Measurements from ENCODE around the gene TLL1.

TLL1 gene

DNA sequence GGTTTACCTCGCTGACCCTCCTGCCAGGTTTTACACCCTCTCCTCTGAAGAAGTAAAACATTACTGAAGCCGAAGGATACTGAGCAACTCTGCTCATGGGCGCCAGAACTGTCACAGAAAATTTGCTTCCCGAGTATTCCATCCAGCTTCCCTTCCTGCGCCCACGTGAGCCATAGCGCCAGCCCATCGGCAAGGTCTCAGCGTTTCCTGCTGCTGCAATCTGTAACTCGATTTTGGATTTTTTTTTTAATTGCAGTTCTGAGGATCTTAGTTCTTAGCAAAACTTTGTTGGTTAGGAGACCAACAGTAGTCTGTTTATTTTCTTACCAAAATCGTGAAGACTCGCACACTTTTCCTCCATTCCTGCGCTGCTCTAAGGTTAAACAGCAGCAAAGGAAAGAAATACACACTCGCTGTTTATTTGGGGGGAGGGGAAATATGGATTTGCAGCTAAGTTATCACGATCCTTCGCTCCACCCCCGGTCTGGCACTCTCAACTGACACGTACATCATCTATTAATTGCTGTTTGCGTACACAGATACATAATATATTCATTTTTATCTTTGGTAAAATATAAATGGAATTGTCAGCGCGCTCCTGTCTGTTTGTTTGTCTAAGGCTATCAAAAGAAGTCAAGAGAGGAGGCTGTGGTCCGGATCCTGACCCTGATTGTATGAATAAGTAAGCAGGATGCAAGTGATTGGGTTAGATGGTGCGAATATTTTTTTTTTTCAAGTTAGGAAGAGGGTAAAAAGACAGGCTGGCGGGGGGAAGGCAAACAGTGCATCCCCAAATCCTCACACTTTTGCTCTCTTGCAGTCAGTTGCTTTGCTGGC, at the start of gene TLL1:
TSS of gene TLL1 (plus strand) at position 777 of the 837 bp plus-strand sequence. CDS start 668 bp downstream, outside the sequence.
- no peak for DNase-seq (ENCODE audit: low read depth)

DNA sequence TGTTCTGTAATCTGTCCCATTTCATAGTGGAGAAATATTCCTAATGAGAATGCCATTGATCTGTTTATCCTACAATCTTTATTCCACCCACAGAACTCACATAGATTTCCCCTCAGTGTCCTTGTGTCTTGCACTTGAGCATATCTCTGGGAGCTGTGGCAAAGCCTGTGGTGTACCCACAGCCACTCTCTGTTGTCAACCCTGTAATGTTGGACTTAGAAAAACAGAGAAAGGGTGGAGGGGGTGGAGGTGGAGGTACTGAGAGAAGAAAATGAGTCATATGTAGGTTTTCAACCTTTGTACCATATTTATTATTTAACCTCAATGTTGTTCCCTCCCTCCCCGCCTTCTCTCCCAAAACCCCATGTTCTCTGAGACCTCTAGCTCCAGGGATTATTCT, 46.9 kb upstream of the TLL1 start:
- no peak for DNase-seq (ENCODE audit: low read depth)

DNA sequence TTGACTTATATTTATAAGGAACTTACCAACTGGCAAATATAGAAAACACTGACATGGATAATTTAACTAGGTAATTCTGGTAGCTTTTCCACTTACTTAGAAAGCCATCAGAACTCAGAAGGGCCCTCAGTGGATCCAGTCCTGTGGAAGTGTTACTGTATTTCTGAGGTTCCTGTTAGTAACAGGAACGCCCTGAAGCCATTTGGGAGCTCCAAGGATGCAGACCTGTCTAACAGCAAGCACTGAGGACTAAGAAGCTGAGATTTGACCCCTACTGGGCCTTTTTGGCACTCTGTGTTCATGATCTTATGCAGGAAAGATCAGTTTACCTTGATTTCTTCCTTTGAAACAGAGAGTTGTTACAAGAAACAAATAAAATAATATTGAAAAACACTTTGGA, 46.0 kb upstream of the TLL1 start:
- DNase-seq (ENCODE audit: low read depth) = no peak

DNA sequence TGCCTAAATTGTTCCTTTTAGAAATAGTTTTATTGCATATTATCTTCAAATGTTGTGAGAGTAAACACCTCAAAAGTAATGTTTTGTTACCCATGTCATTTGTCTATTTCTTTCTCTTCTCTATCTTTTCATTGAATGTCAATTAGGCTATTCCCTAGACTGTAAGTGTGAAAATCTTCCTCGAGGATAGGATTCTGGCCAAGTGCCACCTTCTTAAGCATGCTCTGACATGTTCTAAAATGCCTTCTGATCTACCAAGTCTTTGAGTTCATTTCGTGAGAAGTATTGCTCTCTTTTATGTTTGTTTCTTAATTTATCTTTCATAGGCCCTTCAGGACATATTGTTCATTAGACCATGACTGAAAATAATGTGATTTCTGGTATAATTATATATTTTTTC, 44.1 kb upstream of the TLL1 start:
- DNase-seq (ENCODE audit: low read depth) = no peak

DNA sequence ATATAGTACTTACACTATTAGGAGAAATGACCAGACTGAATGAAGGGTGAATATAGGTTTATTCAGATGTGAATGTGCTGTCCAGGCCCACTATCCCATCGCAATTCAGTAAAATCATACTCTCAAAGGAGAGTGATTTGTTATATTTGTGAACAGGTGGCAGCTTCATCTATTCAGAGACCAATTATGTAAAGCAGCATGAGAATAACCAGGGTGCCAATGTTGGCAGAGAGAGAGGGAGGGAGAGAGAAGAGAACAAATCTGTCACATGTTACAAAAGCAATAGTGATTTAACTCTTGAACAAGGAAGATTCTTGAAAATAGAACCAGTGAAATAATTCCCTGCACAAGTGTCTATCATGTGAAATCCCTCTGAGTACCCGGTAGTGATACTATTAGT, 38.9 kb upstream of the TLL1 start:
- DNase-seq (ENCODE audit: low read depth) = no peak

DNA sequence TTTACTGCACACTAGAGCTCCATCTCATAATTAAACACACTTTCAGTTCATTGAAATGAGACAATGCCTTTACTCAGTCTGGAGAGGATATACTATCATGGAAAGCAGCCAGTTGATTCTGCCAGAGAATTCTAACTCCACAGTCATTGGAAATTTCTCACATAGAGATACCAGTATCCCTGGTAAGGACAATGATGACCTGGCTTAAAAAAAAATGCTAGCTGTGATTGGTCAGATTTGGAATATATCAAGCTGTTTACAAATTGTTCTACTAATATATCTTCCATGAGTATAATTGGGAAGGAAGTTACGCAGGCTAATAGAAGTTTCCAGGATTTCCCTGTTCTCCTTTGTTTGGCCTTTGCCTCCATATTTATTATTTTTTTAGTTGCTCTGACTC, 34.5 kb upstream of the TLL1 start:
- DNase-seq (ENCODE audit: low read depth) = no peak

DNA sequence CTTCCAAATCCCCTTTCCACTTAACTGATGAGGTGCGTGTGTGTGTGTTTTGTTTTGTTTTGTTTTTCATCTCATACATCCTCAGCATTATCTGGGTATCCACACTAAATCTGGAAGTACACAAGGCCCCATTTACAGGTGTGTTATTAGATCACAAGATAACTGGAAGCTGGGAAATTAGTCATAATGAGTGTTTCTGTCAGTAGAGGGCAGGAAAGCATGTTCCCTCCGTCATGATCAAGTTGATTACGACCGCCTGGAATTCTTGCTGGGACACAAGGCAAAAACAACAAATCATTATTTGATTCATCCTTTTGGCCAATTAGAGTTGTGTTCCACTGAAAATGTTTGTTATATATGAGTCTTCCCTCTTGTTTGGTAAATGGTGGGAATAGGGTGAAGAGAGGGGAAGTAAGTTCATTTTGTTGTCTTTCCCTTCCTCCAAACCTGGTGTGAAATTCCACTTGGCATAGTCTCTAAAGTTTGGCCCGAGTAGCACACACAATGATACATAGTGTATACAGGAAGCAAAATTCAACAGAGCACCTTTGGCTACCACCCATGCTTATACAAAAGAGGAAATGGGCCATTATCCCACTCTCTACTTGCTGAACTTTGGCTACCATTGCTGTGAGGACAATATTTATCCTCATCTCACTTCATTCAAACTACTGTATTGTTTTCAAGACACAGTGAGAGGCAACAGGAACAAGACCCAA, 33.3 kb upstream of the TLL1 start:
- DNase-seq (ENCODE audit: low read depth) = no peak

DNA sequence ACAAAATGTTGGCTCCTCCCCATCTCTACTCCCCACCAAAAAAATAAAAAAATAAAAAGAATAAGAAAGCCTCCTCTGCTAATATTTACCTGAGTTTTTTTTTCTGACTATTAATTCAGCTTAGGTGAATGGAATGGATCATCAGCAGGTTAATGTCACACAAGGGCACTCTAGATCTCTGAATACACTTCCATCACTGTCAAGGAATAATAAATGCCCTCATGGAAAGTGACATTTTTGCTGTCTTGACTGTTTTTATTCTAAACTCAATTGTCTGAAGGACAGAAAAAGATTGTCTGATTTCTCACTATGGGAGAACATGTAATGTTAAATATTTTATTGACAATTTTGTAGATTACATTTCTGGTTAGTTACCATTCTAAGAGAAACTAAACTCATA, 30.4 kb upstream of the TLL1 start:
- no peak for DNase-seq (ENCODE audit: low read depth)

DNA sequence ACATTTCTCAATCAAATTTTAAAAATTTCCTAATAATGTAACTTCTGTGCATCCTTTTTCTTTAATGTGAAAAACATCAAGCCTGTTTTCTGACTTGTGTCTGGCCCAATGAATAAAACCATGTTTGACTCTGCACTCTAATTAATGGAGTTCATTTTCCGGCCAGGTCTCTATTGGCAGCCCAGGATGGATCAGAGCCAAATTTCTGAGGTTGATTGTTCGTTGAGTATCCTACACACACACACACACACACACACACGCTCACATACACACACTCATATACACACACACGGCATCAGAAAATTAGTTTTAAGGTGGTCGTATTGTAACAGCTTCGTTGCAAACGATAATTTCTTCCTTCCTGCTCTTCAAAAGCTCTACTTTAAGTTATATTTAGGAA, 28.9 kb upstream of the TLL1 start:
- no peak for DNase-seq (ENCODE audit: low read depth)

DNA sequence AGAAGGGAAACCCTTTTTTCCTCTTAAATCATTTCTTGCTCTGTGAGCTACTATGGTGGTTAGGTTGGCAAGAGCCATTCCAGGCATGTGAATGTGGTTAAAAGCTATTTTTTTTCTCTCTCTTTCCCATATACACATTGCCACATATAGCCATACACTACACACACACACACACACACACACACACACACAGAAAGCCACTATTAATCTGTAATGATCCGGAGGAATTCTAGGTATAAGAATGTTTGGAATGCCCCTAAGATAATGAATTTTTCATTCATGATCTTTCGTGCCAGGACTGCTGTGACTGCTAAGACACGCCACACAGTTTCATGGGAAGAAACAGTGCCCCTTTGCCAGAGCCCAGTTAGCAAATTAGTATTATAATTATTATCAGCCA, 21.8 kb upstream of the TLL1 start:
- DNase-seq (ENCODE audit: low read depth) = no peak

DNA sequence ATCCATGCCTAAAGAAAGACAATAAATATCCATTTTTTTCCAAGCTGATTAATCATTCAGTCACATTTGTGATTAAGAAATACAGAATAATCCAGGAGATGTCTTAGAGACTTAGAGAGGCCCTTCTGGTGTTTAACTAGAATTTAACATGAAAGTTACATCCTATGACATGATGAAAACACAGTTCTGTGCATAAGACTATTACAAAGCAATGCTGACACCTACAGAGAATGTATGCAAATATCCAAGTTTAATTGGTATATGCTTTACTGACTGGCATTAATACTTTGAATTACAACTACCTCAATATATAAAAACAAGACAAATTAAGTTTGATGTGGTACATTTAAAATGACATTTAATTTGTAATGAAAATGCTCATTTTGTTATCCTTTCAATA, 17.8 kb upstream of the TLL1 start:
- no peak for DNase-seq (ENCODE audit: low read depth)

DNA sequence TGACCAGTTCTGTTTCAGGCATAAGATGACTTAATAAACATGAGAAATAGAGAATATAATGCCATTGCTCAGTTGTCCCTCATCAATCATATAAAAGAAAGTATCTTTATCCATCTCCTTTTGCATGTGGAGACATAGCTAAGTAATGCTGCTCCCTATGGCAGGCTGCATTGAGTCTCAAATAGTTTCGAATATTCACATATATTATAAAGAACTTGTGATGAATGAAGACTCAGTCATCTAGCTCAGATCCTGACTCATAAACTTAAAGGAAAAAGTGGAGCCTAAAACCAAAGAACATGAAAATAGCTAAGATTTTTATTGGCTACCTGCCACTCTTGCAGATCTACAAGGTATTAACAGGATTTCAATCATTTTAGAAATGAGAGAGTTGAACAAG, 11.7 kb upstream of the TLL1 start:
- no peak for DNase-seq (ENCODE audit: low read depth)

DNA sequence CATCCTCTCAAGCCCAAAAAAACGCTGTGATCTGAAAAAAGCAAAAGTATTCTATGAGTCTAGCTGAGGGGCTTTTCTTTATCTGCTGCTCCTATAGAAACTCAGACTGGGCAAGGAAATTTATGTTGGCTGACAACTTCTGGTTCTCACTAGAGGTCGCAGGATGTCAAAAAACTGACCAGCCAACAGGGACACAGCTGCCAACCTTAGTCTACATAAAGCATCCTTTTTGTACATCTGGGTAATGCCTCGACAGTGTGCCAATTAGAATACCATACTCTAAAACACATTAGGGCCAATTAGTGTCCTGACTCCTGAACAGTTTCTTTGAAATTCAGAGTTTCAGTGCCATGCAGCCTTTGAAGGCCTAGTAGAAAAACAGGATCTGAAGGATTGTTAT, 8.8 kb upstream of the TLL1 start:
- DNase-seq (ENCODE audit: low read depth) = no peak

DNA sequence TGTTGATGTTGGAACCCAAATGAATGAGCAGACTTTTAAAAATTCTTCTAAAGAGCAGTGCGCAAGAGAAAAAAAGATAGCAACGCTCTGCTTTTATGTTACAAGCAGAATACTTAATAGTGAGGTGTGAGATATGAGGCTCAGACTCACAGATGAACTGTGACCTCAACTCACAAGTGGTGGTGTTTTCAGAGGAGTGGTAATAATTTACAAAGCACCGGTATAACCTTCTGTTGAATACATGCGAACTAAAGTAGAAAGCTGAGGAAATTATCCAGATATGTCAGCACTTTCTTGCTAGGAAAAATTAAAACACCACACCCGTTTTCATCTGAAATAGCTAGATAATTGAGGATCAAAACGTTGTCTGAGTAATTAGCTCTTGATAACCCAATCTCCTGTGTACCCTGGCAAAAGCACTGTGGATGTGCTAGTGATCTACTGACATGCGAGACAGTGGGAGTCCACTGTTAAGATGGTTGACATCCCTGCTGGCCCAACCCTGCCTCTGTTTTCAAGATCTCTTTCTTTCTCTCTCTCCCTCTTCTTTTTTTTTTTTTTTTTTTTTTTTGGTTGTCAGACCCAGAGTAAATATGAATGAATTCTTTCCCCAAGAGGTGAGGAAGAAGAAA, 6.9 kb upstream of the TLL1 start:
- no peak for DNase-seq (ENCODE audit: low read depth)

DNA sequence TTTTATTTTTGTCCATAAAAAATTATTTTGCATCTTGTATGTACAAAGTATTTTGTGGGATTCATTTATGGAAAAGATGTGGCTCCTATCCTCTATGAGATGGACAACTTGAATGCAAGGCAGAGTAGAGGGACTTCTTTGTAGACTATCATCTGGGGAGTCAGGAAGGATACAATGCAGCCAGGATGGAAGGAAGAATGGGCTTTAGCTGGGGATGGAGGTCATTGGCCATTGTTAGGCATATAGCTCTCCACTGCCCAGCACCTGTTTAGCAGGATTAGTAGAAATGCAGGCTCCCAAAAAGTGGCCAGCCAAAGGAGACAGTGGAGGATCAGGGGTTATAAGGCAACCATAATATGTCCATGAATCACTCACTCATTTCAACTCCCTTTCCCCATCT, 5.1 kb upstream of the TLL1 start:
- DNase-seq (ENCODE audit: low read depth) = no peak

DNA sequence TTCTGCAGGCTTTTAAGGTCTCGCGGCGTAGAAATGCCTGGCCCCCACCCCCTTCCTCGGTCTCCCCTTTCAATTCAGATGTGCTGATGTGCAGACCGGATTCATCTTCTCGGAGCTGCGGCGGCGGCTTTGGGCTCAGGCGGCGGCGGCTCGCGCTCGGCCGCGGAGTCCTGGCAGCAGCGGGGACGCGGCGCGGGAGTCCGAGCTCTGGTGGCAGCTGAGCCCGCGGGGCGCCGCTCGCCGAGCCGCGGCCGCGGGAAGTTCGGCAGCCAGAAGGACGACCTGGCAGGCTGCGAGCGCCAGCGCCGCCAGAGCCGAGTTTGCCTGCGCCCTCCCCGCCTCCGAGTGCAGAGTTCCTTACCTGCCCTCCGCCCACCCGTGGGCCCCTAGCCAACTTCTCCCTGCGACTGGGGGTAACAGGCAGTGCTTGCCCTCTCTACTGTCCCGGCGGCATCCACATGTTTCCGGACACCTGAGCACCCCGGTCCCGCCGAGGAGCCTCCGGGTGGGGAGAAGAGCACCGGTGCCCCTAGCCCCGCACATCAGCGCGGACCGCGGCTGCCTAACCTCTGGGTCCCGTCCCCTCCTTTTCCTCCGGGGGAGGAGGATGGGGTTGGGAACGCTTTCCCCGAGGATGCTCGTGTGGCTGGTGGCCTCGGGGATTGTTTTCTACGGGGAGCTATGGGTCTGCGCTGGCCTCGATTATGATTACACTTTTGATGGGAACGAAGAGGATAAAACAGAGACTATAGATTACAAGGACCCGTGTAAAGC, 448 bp downstream of the TLL1 start:
- DNase-seq (ENCODE audit: low read depth) = no peak

DNA sequence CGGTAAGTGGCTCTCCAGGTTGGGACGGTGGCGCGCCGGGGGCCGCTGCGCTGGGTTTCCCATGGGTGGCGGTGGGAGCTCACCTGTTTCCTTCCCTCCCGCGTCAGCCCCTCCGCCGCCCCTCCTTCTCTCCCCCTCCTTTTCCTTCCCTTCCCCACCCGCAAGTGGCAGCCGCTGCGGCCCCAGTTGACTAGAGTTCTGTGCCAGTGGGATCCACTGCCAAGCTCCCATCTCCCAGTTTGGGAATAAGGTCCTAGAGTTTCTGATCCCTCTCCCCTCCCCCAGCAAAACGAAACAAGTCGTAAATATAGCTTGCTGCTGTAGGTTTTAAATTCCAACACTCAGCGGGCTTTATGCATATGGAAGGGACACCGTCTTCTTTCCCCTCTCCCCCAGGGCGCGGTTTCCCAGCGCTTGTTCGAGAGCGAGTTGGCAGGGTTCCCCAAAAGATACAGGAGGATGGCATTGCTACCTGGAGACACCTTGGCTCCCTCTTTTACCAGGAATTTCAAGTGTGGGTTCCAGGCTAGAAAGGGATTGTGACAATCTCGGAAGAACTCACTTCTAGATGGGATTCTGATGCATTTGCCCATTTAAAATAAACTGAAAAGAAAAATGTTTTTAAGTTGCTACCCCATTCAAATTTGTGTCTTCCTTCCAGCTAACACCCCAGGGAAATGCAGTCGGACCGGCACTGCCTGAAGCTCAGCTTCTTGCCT, 1.2 kb downstream of the TLL1 start:
- no peak for DNase-seq (ENCODE audit: low read depth)

DNA sequence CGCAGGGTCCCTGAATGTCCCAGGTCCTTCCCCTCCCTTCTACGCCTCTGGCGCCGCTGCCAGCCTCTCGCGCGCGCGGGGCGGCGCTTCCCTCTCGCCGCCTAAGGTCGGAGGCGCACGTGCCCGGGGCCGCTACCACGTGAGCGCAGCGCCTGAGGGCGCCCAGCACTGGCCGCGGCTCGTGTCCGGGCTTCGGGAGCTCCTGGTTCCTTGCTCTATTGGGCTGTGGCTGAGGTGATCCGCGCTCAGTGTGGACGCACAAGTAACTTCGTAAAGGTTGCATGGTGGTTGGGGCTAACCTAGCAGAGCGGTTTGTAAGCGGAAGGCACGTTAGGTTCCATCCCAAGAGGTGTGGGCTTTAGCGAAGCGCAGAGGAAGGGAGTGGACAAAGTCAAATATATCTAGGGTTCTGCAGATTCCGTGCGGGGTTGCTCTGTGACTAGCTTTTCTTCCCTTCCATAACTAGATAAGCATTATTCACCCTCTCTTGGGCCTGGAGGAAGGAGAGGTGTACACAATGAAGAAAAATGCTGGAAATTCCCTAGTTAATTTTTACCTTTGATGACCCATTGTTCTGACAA, 1.8 kb downstream of the TLL1 start:
- DNase-seq (ENCODE audit: low read depth) = no peak

DNA sequence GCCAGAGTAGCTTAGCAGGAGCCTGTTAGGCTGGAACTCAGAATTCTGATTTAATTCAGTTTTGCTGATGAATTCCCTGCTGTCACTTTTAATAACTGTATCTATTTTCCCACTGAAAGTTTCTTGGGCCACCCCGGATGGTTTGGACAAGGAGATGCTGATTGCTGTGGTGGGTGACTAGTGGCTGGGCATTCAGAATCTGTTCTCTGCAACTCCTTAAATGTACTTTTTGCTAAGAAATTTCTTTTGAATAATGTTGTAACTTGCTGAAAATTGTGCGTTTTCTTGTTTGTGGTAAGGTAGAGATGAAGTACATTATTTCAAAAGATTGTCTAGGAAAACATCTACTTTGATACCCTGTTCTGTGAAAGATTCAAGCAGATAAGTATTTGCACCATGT, 2.4 kb downstream of the TLL1 start:
- DNase-seq (ENCODE audit: low read depth) = no peak

DNA sequence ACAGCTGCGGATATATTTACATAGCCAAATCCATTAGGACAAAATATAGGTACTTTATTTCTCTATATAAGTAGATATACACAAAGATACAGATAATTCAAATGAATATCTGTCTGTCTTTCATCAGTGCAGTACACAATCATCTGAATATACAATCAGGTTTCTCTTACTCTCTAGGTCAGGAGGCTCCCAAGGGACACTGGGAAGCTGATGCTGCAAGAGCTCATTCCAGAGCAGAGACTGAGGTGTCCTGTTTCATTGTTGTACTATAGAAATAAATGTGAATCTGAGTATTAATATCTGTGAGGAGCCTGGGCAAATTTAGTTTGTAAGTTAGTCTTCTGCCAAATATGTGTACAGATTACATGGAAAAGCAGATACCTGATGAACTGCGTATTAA, 4.2 kb downstream of the TLL1 start:
- no peak for DNase-seq (ENCODE audit: low read depth)

DNA sequence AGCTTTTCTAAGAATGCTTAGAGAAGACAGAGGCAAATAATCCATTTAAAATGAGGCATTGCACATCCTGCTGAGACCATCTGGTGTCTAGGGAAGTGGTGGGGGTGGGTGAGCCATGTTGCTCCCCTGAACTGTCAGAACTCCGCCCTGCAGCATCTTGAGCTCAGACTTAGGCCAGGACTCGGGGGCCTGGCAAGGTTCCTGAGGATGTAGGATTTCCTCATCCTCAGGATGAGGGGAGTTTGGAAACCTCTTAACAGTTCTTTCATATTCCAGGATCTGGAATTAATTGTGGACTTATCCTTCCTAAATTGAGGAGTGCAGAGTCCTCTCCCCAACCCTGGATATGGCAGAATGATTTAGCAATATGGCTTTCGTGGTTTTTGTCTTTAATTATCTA, 6.6 kb downstream of the TLL1 start:
- DNase-seq (ENCODE audit: low read depth) = no peak
